Mesenteric fat pad (tissue), 1 donor: ENCODE results near the gene PNMA6E. TPM values are rescaled to one million over a fixed set of nuclear protein-coding genes. Genes with fewer than 3 reads are reported as not detected.

Experiments
- DNase-seq: peaks from one replicate; pipeline ENCODE4 v3.0.0-alpha.2; 2020; ENCODE audit warnings: low spot score
- total RNA-seq: library from RNA; stranded (reverse); fragmentation: NEBNext Ultra II Directional; extraction: Animal tissue kit (Norgen Biotek cat#: 25700); gene quantifications from one replicate; pipeline ENCODE4 v1.2.1, GENCODE V29; 2021
- donor health status: DM: yes; HTN: yes; CAD: no.

Gene PNMA6E
- total RNA-seq, 1 donor from 2014 or later = not detected

DNA sequence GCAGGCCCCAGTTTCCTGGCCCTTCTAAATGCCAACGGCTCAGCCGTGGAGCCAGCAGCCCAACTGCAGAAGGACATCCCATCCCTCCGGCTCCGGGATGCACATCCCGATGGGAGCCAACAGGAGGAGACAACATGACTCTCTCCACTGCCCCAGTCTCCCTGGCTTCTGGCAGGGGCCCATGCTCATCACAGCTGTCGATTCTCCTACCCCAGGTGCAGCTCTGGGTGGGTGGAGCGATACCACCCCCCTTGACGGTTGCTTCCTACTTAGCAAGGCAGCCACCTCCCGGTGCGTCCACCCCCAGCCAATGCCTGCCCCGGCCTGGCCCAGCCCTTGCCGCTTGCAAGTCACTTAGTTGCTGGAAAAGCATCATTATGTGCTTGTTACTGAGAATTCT, 47.7 kb downstream of the PNMA6E start:
- DNase-seq = no peak

DNA sequence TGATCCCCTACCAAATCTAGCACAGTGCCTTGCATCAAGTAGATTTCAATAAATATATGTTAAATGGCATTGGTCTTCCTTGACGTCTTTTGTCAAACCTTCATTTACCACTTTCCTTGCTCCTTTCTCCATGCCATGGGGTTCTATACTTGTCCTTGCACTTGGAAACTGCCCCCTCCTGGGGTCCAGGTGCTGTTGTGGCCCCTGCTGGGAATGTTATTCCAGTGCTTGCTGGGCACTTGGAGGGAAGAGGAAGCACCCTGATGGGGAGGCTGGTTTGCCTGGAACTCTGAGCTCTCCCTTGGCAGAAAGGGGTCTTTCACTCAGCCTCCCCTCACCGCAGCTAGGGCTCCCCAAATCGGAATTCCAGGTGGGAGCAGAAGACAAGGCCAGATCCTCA, 48.3 kb downstream of the PNMA6E start:
- DNase-seq = no peak

DNA sequence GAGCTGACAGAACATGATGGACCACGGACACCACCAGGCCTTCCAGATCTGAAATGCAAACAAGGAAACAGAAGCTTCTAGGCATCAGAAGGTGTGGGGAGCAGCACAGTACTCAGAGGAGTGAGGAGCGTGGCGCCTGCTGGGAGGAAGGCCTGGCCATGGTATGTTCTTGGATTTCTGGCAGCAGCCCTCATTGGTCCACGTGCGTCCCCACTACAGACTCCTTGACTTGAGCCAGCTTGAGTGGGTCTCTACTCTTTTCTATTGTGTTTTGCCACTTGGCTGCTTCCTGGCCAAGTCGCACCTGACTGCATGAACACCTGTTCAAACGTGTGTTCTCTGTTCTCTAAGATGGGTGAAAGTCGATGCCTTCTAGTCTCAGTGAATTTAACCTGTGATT, 49.2 kb downstream of the PNMA6E start:
- DNase-seq = no peak

DNA sequence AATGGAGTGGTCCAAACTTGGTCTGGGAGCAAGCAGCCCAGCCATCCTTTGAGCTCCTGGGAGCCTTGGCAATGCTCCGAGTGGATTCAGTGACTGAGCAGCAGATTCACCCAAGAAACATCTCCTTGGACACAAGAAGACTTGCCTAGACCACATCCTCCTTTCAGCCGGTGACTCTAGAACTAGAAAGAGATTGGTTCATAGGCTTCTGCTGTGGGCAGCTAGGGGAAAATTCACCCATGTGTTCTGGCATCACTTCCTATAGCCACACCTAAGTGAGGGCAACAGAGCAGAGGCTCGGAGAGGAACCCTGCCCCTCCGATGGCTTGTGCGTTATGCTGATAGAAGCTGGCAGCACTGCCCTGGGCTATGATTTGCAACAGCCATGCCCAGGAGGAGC, 51.2 kb downstream of the PNMA6E start:
- no peak for DNase-seq

DNA sequence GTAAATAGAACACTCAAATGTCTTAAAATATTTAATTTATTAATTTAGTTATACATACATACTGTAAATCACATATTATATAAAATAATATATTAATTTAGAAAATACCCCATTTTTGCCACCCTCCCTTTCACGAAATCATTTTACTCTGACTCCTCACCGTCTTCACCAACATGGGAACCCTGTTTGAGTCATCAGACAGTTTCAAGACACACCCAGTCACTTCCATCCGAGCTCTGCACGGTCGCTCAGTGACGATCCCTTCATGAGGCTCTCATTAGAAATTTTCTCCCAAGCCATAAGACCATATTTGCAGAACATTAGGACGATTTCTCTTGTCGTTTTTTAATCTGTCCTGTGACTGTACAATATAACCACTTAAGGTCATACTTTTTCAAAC, 52.7 kb downstream of the PNMA6E start:
- DNase-seq = no peak

DNA sequence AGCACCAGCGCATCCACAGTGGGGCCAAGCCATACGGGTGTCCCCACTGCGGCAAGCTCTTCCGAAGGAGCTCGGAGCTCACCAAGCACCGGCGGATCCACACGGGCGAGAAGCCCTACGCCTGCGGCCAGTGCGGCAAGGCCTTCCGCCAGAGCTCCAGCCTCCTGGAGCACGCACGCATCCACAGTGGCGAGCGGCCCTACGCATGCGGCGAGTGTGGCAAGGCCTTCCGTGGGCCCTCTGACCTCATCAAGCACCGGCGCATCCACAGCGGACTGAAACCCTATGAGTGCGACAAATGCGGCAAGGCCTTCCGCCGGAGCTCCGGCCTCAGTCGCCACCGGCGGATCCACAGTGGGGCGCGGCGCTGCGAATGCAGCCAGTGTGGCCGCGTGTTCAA, 53.6 kb downstream of the PNMA6E start:
- DNase-seq = peak; percentile 88

Other genes starting within 250 kb of the PNMA6E start
- not detected for gene MAGEA1, start 222.1 kb downstream of the PNMA6E start, total RNA-seq
- gene PNMA6F, start 79.6 kb downstream of the PNMA6E start, total RNA-seq = not detected
- 21.3 TPM for gene ZNF275, start 67.2 kb downstream of the PNMA6E start, total RNA-seq
- 5.4 TPM for gene ZFP92, start 10.1 kb upstream of the PNMA6E start, total RNA-seq
- 0.80 TPM for gene TREX2, start 44.7 kb upstream of the PNMA6E start, total RNA-seq
- gene HAUS7, start 69.2 kb upstream of the PNMA6E start, total RNA-seq = 22.1 TPM
- gene BGN, start 93.6 kb upstream of the PNMA6E start, total RNA-seq = 72.1 TPM
- not detected for gene ATP2B3, start 116.3 kb upstream of the PNMA6E start, total RNA-seq
- gene CCNQ, start 197.8 kb upstream of the PNMA6E start, total RNA-seq = 16.3 TPM
- gene DUSP9, start 245.9 kb upstream of the PNMA6E start, total RNA-seq = 0.39 TPM